Parathyroid adenoma (tissue), 2 donors: ENCODE data around the gene BTBD7.

ENCODE experiments used
- H2AFZ ChIP-seq: fragments of 300-600 bp; sonication (generic); one replicate; pipeline ENCODE4 v1.7.0; 2017; ENCODE audit warnings: antibody characterized with exemption, mild to moderate bottlenecking
- H3K27ac ChIP-seq: fragments of 300-600 bp; sonication (generic); one replicate; pipeline ENCODE4 v1.7.0; 2017
- H3K27me3 ChIP-seq: fragments of 300-600 bp; sonication (generic); one replicate; pipeline ENCODE4 v1.7.0; 2017; ENCODE audit warnings: low read length; ENCODE audit not compliant: control insufficient read depth, insufficient read depth
- H3K36me3 ChIP-seq: fragments of 300-600 bp; sonication (generic); one replicate; pipeline ENCODE4 v1.7.0; 2017; ENCODE audit warnings: low read length; ENCODE audit not compliant: control insufficient read depth, insufficient read depth
- H3K4me1 ChIP-seq: fragments of 300-600 bp; sonication (generic); one replicate; pipeline ENCODE4 v1.7.0; 2017; ENCODE audit warnings: control low read depth
- H3K4me2 ChIP-seq: fragments of 300-600 bp; sonication (generic); one replicate; pipeline ENCODE4 v1.7.0; 2017; ENCODE audit warnings: low read length
- H3K4me3 ChIP-seq: fragments of 300-600 bp; sonication (generic); one replicate; pipeline ENCODE4 v1.7.0; 2017; ENCODE audit warnings: low read depth, low read length
- H3K79me2 ChIP-seq: fragments of 300-600 bp; sonication (generic); one replicate; pipeline ENCODE4 v1.7.0; 2017; ENCODE audit warnings: control low read depth
- H3K9ac ChIP-seq: fragments of 300-600 bp; sonication (generic); one replicate; pipeline ENCODE4 v1.7.0; 2017; ENCODE audit warnings: mild to moderate bottlenecking
- H3K9me3 ChIP-seq: fragments of 300-600 bp; sonication (generic); one replicate; pipeline ENCODE4 v1.7.0; 2017; ENCODE audit warnings: low read length; ENCODE audit not compliant: control insufficient read depth
- TF ChIP-seq, protein P1 (sequence below): fragments of 300-600 bp; sonication (generic); IDR thresholded peaks from one replicate; pipeline ENCODE4 v1.7.0; 2017; ENCODE audit warnings: antibody characterized with exemption, mild to moderate bottlenecking
- donor health status: primary hyperparathyroidism.

BTBD7 gene

DNA sequence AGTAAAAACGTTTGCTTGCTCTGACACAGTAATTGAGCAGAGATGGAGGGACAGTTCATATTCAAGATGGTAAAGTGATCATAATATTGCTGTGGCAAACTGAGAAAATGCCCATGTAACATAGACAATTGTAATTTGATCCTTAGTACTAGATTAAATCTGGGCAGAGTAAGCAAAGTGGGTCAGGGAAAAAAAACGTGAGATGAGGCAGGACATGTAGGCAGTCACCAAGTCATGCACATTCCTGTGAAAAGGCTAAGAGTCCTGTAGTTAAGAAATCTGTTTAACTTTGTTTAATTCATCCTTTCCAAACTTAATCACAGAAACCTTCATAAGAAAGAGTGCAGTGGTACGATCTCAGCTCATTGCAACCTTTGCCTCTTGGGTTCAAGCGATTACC is 16.1 kb downstream of the BTBD7 start:
- TF ChIP-seq, protein P1, sequence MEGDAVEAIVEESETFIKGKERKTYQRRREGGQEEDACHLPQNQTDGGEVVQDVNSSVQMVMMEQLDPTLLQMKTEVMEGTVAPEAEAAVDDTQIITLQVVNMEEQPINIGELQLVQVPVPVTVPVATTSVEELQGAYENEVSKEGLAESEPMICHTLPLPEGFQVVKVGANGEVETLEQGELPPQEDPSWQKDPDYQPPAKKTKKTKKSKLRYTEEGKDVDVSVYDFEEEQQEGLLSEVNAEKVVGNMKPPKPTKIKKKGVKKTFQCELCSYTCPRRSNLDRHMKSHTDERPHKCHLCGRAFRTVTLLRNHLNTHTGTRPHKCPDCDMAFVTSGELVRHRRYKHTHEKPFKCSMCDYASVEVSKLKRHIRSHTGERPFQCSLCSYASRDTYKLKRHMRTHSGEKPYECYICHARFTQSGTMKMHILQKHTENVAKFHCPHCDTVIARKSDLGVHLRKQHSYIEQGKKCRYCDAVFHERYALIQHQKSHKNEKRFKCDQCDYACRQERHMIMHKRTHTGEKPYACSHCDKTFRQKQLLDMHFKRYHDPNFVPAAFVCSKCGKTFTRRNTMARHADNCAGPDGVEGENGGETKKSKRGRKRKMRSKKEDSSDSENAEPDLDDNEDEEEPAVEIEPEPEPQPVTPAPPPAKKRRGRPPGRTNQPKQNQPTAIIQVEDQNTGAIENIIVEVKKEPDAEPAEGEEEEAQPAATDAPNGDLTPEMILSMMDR = no peak
- H3K9ac ChIP-seq = no peak overlapping the region
- peak overlapping the region; percentile 25 for H3K27ac ChIP-seq
- no peaks in the 10 kb centered on the region for H3K9me3 ChIP-seq
- H3K4me3 ChIP-seq = peak overlapping the region; percentile 37
- H3K4me1 ChIP-seq = peaks cover 31% of the 10 kb centered on the region
- H2AFZ ChIP-seq = no peak overlapping the region
- H3K36me3 ChIP-seq = no peaks in the 10 kb centered on the region
- peaks cover 21% of the 10 kb centered on the region for H3K79me2 ChIP-seq
- no peaks in the 10 kb centered on the region for H3K27me3 ChIP-seq
- H3K4me2 ChIP-seq = peak overlapping the region; percentile 64

DNA sequence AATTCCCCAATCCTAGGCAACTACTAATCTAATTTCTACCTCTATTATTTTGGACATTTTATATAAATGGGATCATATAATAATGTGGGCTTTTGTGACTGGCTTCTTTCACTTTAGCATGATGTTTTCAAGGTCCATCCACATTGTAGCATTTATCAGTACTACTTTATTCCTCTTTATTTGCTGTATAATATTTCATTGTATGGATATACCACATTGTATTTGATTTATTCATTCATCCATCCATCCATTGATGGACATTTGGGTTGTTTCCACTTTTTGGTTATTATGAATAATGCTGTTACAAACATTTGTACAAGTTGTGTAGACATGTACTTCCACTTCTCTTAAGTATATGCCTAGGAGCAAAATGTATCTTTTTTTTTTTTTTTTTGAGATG is 17.3 kb downstream of the BTBD7 start:
- no peaks in the 10 kb centered on the region for H3K27me3 ChIP-seq
- TF ChIP-seq, protein P1 = no peak
- H3K36me3 ChIP-seq = no peaks in the 10 kb centered on the region
- peaks cover 18% of the 10 kb centered on the region for H3K79me2 ChIP-seq
- H2AFZ ChIP-seq = no peak overlapping the region
- no peak overlapping the region for H3K4me2 ChIP-seq
- no peak overlapping the region for H3K4me3 ChIP-seq
- no peak overlapping the region for H3K27ac ChIP-seq
- H3K9me3 ChIP-seq = no peaks in the 10 kb centered on the region
- H3K9ac ChIP-seq = no peak overlapping the region
- H3K4me1 ChIP-seq = peaks cover 31% of the 10 kb centered on the region

DNA sequence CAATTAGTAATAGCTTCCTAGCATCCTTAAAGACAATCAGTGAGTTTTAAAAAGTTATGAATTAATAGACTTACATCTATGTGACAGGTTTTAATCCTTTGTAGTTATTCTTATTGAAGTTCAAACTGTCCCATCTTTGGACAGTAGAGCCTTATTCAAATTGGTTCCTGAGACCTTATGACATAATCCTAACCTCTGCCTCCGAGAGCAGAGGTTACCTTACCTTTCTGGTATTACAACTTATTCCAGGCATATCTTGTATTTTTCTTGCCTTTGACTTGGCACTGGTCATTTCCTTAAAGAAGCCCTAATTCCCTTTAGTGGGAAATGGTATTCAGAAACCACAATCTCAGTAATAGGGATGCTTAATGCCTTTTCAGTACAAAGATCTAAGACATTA is 21.8 kb downstream of the BTBD7 start:
- Histone ChIP-seq H3K9ac (no peak overlapping the region), H3K9me3 (no peaks in the 10 kb centered on the region)
- TF ChIP-seq, protein P1 = no peak

DNA sequence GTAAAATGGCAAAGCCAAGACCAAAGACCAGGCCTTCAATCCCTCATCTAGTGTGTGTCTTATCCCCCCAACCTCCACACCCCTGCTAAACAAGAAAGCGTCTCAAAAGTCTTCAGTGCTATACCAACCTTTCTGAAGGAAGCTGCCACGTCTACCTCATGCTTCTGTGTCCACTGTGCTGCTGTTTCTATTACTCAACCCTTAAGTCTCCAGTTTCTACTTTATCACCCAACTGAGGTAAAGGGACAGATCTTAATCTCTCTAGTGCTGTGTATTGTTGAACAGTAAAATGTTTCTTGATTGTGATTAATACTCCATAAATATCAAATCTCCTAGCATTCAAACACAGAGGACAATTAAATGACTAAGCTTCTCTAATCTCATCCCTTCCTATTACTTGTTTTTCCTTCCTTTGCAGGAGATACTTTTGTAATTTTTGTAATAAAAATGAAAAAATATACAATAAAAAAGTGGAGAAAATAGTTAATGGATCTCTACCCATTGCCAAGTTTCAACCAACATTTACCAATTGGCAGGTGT is 23.3 kb downstream of the BTBD7 start:
- H3K79me2 ChIP-seq = peaks cover 38% of the 10 kb centered on the region
- H2AFZ ChIP-seq = no peak overlapping the region
- no peak overlapping the region for H3K27ac ChIP-seq
- no peaks in the 10 kb centered on the region for H3K27me3 ChIP-seq
- no peaks in the 10 kb centered on the region for H3K36me3 ChIP-seq
- H3K4me2 ChIP-seq = peak overlapping the region; percentile 12
- no peaks in the 10 kb centered on the region for H3K9me3 ChIP-seq
- H3K4me1 ChIP-seq = peaks cover 8% of the 10 kb centered on the region
- H3K9ac ChIP-seq = no peak overlapping the region
- no peak overlapping the region for H3K4me3 ChIP-seq
- TF ChIP-seq, protein P1 = no peak

More for the DNA sequence above, 21.8 kb downstream of the BTBD7 start:
- Histone ChIP-seq H2AFZ (no peak overlapping the region), H3K27ac (no peak overlapping the region), H3K4me1 (peaks cover 8% of the 10 kb centered on the region), H3K4me2 (no peak overlapping the region), H3K79me2 (peaks cover 30% of the 10 kb centered on the region), H3K36me3 (no peaks in the 10 kb centered on the region), H3K27me3 (no peaks in the 10 kb centered on the region), H3K4me3 (no peak overlapping the region)

DNA sequence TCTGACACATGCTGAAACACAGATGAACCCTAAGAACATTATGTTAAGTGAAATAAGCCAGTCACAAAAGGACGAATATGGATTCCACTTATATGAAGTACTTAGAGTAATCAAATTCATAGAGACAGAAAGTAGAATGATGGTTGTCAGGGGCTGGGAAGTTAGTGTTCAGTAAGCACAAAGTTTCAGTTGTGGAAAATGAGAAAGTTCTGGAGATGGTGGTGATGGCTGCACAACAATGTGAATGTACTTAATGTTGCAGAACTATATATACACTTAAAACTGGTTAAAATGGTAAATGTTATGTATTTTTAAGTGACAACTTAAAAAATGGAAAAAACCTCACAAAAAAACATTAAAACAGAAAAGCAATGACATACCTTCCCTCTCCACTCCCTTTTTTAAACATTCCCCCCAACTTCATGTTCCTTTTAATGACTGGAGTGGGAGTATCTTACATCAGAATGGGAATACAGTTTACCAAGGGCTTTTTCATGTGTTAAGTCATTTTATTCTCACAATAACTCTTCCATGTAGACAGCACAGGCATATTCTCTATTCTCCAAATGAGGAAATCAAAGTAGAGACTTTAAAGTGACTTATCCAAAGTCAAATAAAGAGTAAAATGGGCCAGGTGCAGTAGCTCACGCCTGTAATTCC is 24.0 kb downstream of the BTBD7 start:
- TF ChIP-seq, protein P1 = no peak
- Histone ChIP-seq H3K4me3 (no peak overlapping the region), H3K9ac (no peak overlapping the region), H3K79me2 (peaks cover 40% of the 10 kb centered on the region), H3K4me2 (peak overlapping the region; percentile 12), H3K27me3 (no peaks in the 10 kb centered on the region), H3K4me1 (peaks cover 10% of the 10 kb centered on the region), H3K9me3 (no peaks in the 10 kb centered on the region), H2AFZ (no peak overlapping the region), H3K27ac (no peak overlapping the region), H3K36me3 (no peaks in the 10 kb centered on the region)
